ENCODE measurements around the gene PSMD9. TPM values are rescaled to one million over a fixed set of nuclear protein-coding genes. Genes with fewer than 3 reads are reported as not detected.
"Not testable (repeated sequence)": the region's sequence is repeated elsewhere in the genome, so short reads cannot be mapped to it uniquely, and the experiment has no call there.

The PSMD9 gene
- total and polyA plus RNA-seq, 7 experiments from 2014 or later, result 36.7 to 92.6 (median 48.3) TPM

DNA sequence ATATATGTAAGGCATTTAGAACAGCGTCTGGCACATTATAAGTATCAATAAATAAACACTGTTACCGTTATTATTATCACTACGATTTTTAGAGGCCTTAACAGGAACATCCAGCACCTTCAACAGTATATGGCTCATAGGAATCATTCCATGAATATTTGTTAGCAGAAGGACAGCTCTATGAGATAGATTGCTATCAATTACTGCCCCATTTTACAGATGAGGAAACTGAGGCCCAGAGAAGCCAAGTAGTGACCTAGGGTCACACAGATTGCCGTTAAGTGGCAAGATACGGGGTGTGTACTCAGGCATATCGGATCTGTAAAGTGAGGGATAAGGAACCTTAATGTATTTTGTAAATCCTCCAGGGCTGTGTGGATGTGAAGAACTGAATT, 510 bp upstream of the PSMD9 start:
- H3K9me3 ChIP-seq (ENCODE audit: control insufficient read depth in 2 of 3, low read length in 3 of 3), result no peaks in the 10 kb centered on the region
- Mint-ChIP-seq H3K27ac (peak overlapping the region; percentile 92 to 100 (median 99)), H3K9me3 (peaks cover 0 to 2% (median 0%) of the 10 kb centered on the region in 11 donors), H3K27me3 (peaks cover 0 to 4% (median 0%) of the 10 kb centered on the region in 5 donors), H3K4me1 (peaks cover 16 to 44% (median 36%) of the 10 kb centered on the region in 7 donors), H3K36me3 (peaks cover 0 to 4% (median 0%) of the 10 kb centered on the region in 5 donors), H3K4me3 (peak overlapping the region; percentile 85 to 100 (median 98))
- H3K36me3 ChIP-seq (ENCODE audit: control insufficient read depth in 2 of 3, insufficient read depth in 3 of 3, low read length in 3 of 3), result peaks cover 0 to 5% (median 0%) of the 10 kb centered on the region in 3 experiments
- peak overlapping the region; percentile 74 for H3K4me3 ChIP-seq (ENCODE audit: low read length)
- intact Hi-C loops (cut with micrococcal nuclease), result loop anchor here (1.0 to 10.0 kb wide), 24 partner anchors 30 to 1687 kb away; partner anchors contain the start of genes CFAP251 (in 2 of the 2), DIABLO (in 2 of the 2), KNTC1 (in 2 of the 2) and TMEM120B (in 2 of the 2)
- ChIA-PET POLR2A (interaction anchor here (0.6 to 3.6 kb wide), 14 partner anchors 24 to 357 kb away, joined by 3 to 33 read pairs (median 4); partner anchors contain the start of genes CFAP251, DIABLO and RHOF), CTCF (interaction anchor here (0.6 to 2.4 kb wide), 8 partner anchors 18 to 335 kb away, joined by 3 to 29 read pairs (median 4); partner anchors contain the start of genes RHOF and TMEM120B)
- no peak for DNase-seq
- peak overlapping the region; percentile 98 for H3K27ac ChIP-seq (ENCODE audit: low read depth, low read length)
- peaks cover 14 to 21% of the 10 kb centered on the region in 2 donors for H3K4me1 ChIP-seq (ENCODE audit: control insufficient read depth in 2 of 2, insufficient read depth in 2 of 2, low read length in 2 of 2)
- ATAC-seq, result no peak
- H3K27me3 ChIP-seq (ENCODE audit: control insufficient read depth in 2 of 2, insufficient read depth in 2 of 2, low read length in 2 of 2), result no peaks in the 10 kb centered on the region

DNA sequence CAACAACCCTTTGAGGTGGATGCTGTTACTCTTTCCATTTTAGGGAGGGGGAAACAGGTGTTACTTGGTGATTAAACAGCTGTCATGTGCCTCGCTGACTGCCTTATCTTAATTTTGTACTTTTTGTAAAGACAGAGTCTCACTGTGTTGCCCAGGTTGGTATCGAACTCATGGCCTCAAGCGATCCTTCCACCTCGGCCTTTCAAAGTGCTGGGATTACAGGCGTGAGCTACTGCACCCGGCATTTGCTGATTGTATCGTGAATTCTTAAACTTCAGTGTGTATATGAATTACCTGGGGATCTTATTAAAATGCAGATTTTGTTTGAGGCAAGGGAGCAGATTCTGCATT, 659 bp downstream of the PSMD9 start:
- Histone ChIP-seq H3K4me3 (ENCODE audit: low read length) (peak overlapping the region; percentile 74), H3K27me3 (ENCODE audit: control insufficient read depth in 2 of 2, insufficient read depth in 2 of 2, low read length in 2 of 2) (no peaks in the 10 kb centered on the region), H3K4me1 (ENCODE audit: control insufficient read depth in 2 of 2, insufficient read depth in 2 of 2, low read length in 2 of 2) (peaks cover 21 to 25% of the 10 kb centered on the region in 2 donors), H3K36me3 (ENCODE audit: control insufficient read depth in 2 of 3, insufficient read depth in 3 of 3, low read length in 3 of 3) (peaks cover 0 to 8% (median 3%) of the 10 kb centered on the region in 3 experiments), H3K9me3 (ENCODE audit: control insufficient read depth in 2 of 3, low read length in 3 of 3) (no peaks in the 10 kb centered on the region), H3K27ac (ENCODE audit: low read depth, low read length) (peak overlapping the region; percentile 98)
- CTCF ChIA-PET, result interaction anchor here (0.7 to 2.4 kb wide), 4 partner anchors 73 to 177 kb away, joined by 3 to 29 read pairs (median 4); partner anchors contain the start of genes RHOF and TMEM120B
- peak overlapping the region; percentile 92 to 100 (median 99) for H3K27ac Mint-ChIP-seq
- no peak for ATAC-seq
- peak overlapping the region; percentile 85 to 100 (median 98) for H3K4me3 Mint-ChIP-seq
- H3K9me3 Mint-ChIP-seq, result peaks cover 0 to 2% (median 0%) of the 10 kb centered on the region in 11 donors
- no peak for DNase-seq
- peaks cover 0 to 4% (median 0%) of the 10 kb centered on the region in 5 donors for H3K27me3 Mint-ChIP-seq
- H3K4me1 Mint-ChIP-seq, result peaks cover 23 to 55% (median 46%) of the 10 kb centered on the region in 7 donors
- peaks cover 0 to 8% (median 0%) of the 10 kb centered on the region in 5 donors for H3K36me3 Mint-ChIP-seq
- intact Hi-C loops (cut with micrococcal nuclease), result loop anchor here (2.0 to 10.0 kb wide), 7 partner anchors 177 to 1688 kb away; partner anchors contain the start of genes DIABLO (in 1 of the 2), KNTC1 (in 1 of the 2), ORAI1 (in 1 of the 2) and RPLP0 (in 1 of the 2)
- POLR2A ChIA-PET, result interaction anchor here (0.7 to 3.6 kb wide), 8 partner anchors 8 to 108 kb away, joined by 3 to 33 read pairs (median 7); partner anchors contain the start of gene RHOF

DNA sequence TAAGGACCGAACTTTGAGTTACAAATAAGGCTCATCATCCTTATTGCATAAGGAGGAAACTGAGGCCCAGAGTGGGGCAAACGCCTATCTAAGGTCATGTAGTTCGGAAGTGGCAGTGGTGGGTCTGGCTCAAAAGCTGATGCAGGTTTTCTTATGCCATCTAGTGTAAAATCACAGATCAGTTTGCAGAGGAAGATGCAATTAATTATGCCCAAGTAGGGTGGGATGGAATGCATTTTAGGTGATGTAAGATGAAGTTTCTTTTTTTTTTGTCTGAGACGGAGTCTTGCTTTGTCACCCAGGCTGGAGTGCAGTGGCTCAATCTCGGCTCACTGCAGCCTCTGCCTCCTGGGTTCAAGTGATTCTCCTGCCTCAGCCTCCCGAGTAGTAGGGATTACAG, 1.1 kb downstream of the PSMD9 start:
- H3K27ac ChIP-seq (ENCODE audit: low read depth, low read length), result peak overlapping the region; percentile 98
- not testable (repeated sequence) for H3K27me3 ChIP-seq (ENCODE audit: control insufficient read depth in 2 of 2, insufficient read depth in 2 of 2, low read length in 2 of 2); H3K9me3 ChIP-seq (ENCODE audit: control insufficient read depth in 2 of 3, low read length in 3 of 3); ATAC-seq; H3K36me3 Mint-ChIP-seq; H3K9me3 Mint-ChIP-seq; DNase-seq; H3K27me3 Mint-ChIP-seq
- H3K4me3 Mint-ChIP-seq, result peak overlapping the region; percentile 85 to 100 (median 98)
- peak overlapping the region; percentile 74 for H3K4me3 ChIP-seq (ENCODE audit: low read length)
- peaks cover 21 to 27% of the 10 kb centered on the region in 2 donors for H3K4me1 ChIP-seq (ENCODE audit: control insufficient read depth in 2 of 2, insufficient read depth in 2 of 2, low read length in 2 of 2)
- POLR2A ChIA-PET, result interaction anchor here (0.7 to 3.6 kb wide), 6 partner anchors 8 to 108 kb away, joined by 3 to 33 read pairs (median 7); partner anchors contain the start of gene RHOF
- intact Hi-C loops (cut with micrococcal nuclease), result loop anchor here (2.0 to 10.0 kb wide), 7 partner anchors 177 to 1689 kb away; partner anchors contain the start of genes DIABLO (in 1 of the 2), KNTC1 (in 1 of the 2), ORAI1 (in 1 of the 2) and RPLP0 (in 1 of the 2)
- H3K36me3 ChIP-seq (ENCODE audit: control insufficient read depth in 2 of 3, insufficient read depth in 3 of 3, low read length in 3 of 3), result peaks cover 0 to 10% (median 7%) of the 10 kb centered on the region in 3 experiments
- peak overlapping the region in 8 of 9 donors; percentile 92 to 100 (median 99) for H3K27ac Mint-ChIP-seq
- H3K4me1 Mint-ChIP-seq, result peaks cover 24 to 60% (median 50%) of the 10 kb centered on the region in 7 donors
- CTCF ChIA-PET, result interaction anchor here (0.7 to 2.4 kb wide), 3 partner anchors 73 to 95 kb away, joined by 3 to 29 read pairs (median 5); partner anchors contain the start of gene RHOF

DNA sequence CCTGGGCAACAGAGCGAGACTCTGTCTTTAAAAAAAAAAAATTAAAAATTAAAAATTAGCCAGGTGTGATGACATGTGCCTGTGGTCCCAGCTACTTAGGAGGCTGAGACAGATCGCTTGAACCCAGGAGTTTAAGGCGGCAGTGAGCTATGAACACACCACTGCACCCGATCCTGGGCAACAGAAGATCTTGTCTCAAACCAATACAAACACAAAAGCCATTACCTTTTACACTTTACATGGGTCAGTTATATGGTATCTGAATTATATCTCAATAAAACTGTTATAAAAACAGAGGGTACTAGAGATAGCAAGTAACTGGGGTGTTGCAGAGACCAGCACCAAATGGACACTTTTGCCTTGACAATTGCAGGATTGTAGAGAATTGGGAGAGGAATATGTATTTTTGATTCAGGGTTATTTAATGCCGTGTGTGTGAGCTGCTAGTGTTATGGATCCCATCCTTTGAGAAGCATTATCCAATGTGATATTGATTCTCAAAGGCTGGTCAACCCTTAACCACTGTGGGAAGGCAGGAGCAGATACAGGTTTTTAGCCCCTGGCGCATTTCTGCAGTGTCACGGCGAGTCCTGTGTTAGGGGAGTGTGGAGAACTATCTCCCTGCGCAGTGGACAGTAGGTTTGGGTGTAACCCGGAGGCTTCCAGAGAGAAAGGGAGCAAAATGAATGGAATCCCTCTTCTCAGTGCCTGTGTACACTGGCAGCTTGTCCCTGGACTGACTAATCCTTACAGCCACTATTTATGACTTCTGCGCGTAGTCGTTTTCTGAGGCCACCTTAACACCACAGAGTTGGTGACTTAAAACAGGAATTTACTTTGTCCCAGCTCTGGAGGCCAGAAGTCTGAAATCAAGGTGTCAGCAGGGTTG, 4.3 kb downstream of the PSMD9 start:
- DNase-seq, result no peak
- Mint-ChIP-seq H3K27me3 (no peaks in the 10 kb centered on the region), H3K9me3 (peaks cover 0 to 2% (median 0%) of the 10 kb centered on the region in 11 donors), H3K4me3 (peak overlapping the region in 2 of 10 donors; percentile 11 to 32), H3K36me3 (peaks cover 0 to 19% (median 8%) of the 10 kb centered on the region in 5 donors), H3K27ac (peak overlapping the region in 6 of 9 donors; percentile 20 to 89 (median 59)), H3K4me1 (peaks cover 26 to 59% (median 53%) of the 10 kb centered on the region in 7 donors)
- Histone ChIP-seq H3K36me3 (ENCODE audit: control insufficient read depth in 2 of 3, insufficient read depth in 3 of 3, low read length in 3 of 3) (peaks cover 0 to 36% (median 15%) of the 10 kb centered on the region in 3 experiments), H3K9me3 (ENCODE audit: control insufficient read depth in 2 of 3, low read length in 3 of 3) (no peaks in the 10 kb centered on the region), H3K4me1 (ENCODE audit: control insufficient read depth in 2 of 2, insufficient read depth in 2 of 2, low read length in 2 of 2) (peaks cover 21 to 27% of the 10 kb centered on the region in 2 donors), H3K27ac (ENCODE audit: low read depth, low read length) (no peak overlapping the region), H3K4me3 (ENCODE audit: low read length) (no peak overlapping the region), H3K27me3 (ENCODE audit: control insufficient read depth in 2 of 2, insufficient read depth in 2 of 2, low read length in 2 of 2) (no peaks in the 10 kb centered on the region)
- no peak for ATAC-seq
- CTCF ChIA-PET, result interaction anchor here (0.6 to 2.9 kb wide), 3 partner anchors 98 to 193 kb away, joined by 3 to 19 read pairs (median 3); partner anchors contain the start of gene RHOF
- intact Hi-C loops (cut with micrococcal nuclease), result no loop called here
- POLR2A ChIA-PET, result interaction anchor here (0.6 to 3.2 kb wide), 6 partner anchors 10 to 211 kb away, joined by 3 to 13 read pairs (median 4); partner anchors contain the start of gene RHOF

DNA sequence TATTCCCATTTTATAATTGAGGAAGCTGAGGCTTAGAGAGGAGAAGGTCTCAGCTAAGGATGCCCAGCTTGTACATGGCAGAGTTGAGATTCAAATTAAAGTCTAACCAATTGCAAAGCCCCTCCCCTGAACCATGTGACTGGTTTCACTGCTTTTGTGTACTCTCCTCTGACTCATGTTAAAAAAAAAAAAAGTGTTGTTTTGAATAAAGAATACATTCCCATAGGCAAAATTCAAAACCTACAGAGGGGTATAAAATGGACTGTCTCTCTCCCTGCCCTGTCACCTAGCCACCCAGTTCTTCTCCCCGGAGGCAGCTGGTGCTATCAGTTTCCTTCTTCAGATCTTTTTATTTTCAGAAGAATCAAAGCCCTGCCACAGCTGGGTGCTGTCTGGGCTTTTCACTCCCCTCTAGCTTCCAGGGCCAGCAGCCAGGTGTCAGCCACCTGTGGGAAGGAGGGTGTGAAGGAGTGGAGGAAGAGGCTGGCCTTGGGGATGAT, 5.4 kb downstream of the PSMD9 start:
- Mint-ChIP-seq H3K27ac (peak overlapping the region; percentile 20 to 89 (median 70)), H3K4me1 (peaks cover 23 to 48% (median 44%) of the 10 kb centered on the region in 7 donors), H3K36me3 (peaks cover 0 to 19% (median 8%) of the 10 kb centered on the region in 5 donors), H3K27me3 (no peaks in the 10 kb centered on the region), H3K9me3 (no peaks in the 10 kb centered on the region), H3K4me3 (peak overlapping the region in 6 of 10 donors; percentile 9 to 74 (median 42))
- Histone ChIP-seq H3K27me3 (ENCODE audit: control insufficient read depth in 2 of 2, insufficient read depth in 2 of 2, low read length in 2 of 2) (no peaks in the 10 kb centered on the region), H3K4me3 (ENCODE audit: low read length) (no peak overlapping the region), H3K4me1 (ENCODE audit: control insufficient read depth in 2 of 2, insufficient read depth in 2 of 2, low read length in 2 of 2) (peaks cover 17 to 23% of the 10 kb centered on the region in 2 donors), H3K9me3 (ENCODE audit: control insufficient read depth in 2 of 3, low read length in 3 of 3) (no peaks in the 10 kb centered on the region), H3K36me3 (ENCODE audit: control insufficient read depth in 2 of 3, insufficient read depth in 3 of 3, low read length in 3 of 3) (peaks cover 0 to 44% (median 15%) of the 10 kb centered on the region in 3 experiments), H3K27ac (ENCODE audit: low read depth, low read length) (no peak overlapping the region)
- intact Hi-C loops (cut with micrococcal nuclease), result loop anchor here in 1 of 2 donors (1.0 kb wide), 1 partner anchor 100 kb away; no protein-coding TSS in a partner anchor
- ChIA-PET CTCF (interaction anchor here (0.6 to 2.9 kb wide), 3 partner anchors 9 to 196 kb away, joined by 3 to 19 read pairs (median 3); partner anchors contain the start of gene RHOF), POLR2A (interaction anchor here (0.7 to 3.2 kb wide), 3 partner anchors 8 to 121 kb away, joined by 3 to 13 read pairs (median 4); partner anchors contain the start of gene RHOF)
- no peak for DNase-seq
- no peak for ATAC-seq
